AG04449 (cell line): ENCODE results near the gene RAB31.

Experiments used
- CTCF ChIA-PET: fragments of 350-600 bp; formaldehyde crosslinking; extraction: SDS; loops from one replicate; lab custom pipeline; 2021; ENCODE audit warnings: antibody characterized with exemption; lab: Yijun Ruan, JAX
- POLR2A ChIA-PET: fragments of 400-600, 350-600 bp; formaldehyde crosslinking; extraction: SDS; loops from one replicate; lab custom pipeline; 2020; ENCODE audit warnings: antibody characterized with exemption, inconsistent platforms; lab: Yijun Ruan, JAX
- DNase-seq: peaks from one replicate; pipeline ENCODE4 v3.0.0-alpha.2; 2010; ENCODE audit warnings: low read depth, low spot score
- H3K4me3 ChIP-seq: 2 replicates; pipeline ENCODE4 v1.5.1; 2011; ENCODE audit warnings: low read depth, mild to moderate bottlenecking, control low read depth, low read length
- CTCF ChIP-seq: IDR thresholded peaks from one replicate; pipeline ENCODE4 v1.5.1; 2011; ENCODE audit warnings: mild to moderate bottlenecking, moderate library complexity, low read length, control low read depth, inconsistent platforms; ENCODE audit not compliant: insufficient read depth; ENCODE audit errors: missing control alignments

Gene RAB31

DNA sequence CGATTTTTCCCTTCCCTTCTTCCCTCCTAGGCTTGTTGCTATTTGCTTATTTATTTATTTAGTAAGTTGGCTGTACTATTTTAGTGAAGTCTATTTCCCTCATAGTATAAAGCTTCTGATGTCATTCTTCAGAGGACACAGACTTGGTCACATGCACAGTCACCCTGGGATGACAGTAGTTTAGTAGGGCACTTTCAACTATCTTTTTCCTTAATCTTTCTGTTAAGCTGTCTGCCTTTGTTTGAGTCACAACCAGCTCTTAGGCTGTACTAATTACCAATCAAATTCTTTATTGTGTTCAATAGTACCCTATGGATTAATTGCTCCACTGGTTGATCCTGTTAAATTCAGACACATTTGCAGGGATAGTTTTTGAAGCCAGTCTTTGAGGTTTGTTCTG is 26.9 kb upstream of the RAB31 start:
- no peak for DNase-seq
- CTCF ChIA-PET, result interaction anchor here (0.6 to 4.9 kb wide), 3 partner anchors 61 to 270 kb away, joined by 3 to 59 read pairs (median 4); no protein-coding TSS in a partner anchor
- POLR2A ChIA-PET, result no interaction called here
- TF ChIP-seq CTCF, result no peak
- H3K4me3 ChIP-seq, result no peak overlapping the region

DNA sequence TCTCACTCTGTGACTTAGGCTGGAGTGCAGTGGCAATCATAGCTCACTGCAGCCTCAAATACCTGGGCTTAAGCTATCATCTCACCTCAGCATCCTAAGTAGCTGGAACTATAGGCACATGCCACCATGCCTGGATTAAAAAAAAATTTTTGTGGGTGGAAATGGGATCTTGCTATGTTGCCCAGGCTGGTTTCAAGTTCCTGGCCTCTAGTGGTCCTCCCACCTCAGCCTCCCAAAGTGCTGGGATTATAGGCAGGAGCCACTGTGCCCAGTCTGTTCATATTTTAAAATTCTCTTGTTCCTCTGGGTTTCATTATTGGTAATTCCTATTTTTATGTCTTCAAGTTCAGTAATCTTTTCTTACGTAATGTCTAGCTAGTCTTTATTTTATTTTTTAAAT is 25.5 kb upstream of the RAB31 start:
- H3K4me3 ChIP-seq, result no peak overlapping the region
- POLR2A ChIA-PET, result no interaction called here
- CTCF ChIA-PET, result interaction anchor here (0.7 to 4.9 kb wide), 11 partner anchors 8 to 839 kb away, joined by 3 to 59 read pairs (median 5); no protein-coding TSS in a partner anchor
- DNase-seq, result no peak
- TF ChIP-seq CTCF, result no peak

GRCh38 chr18:9683418-9684396 is 24.4 kb upstream of the RAB31 start:
- DNase-seq, result no peak
- ChIA-PET CTCF (interaction anchor here (0.7 to 4.9 kb wide), 38 partner anchors 8 to 838 kb away, joined by 3 to 59 read pairs (median 4); partner anchors contain the start of gene VAPA), POLR2A (no interaction called here)
- TF ChIP-seq CTCF, result peak; percentile 68
- no peak overlapping the region for H3K4me3 ChIP-seq

DNA sequence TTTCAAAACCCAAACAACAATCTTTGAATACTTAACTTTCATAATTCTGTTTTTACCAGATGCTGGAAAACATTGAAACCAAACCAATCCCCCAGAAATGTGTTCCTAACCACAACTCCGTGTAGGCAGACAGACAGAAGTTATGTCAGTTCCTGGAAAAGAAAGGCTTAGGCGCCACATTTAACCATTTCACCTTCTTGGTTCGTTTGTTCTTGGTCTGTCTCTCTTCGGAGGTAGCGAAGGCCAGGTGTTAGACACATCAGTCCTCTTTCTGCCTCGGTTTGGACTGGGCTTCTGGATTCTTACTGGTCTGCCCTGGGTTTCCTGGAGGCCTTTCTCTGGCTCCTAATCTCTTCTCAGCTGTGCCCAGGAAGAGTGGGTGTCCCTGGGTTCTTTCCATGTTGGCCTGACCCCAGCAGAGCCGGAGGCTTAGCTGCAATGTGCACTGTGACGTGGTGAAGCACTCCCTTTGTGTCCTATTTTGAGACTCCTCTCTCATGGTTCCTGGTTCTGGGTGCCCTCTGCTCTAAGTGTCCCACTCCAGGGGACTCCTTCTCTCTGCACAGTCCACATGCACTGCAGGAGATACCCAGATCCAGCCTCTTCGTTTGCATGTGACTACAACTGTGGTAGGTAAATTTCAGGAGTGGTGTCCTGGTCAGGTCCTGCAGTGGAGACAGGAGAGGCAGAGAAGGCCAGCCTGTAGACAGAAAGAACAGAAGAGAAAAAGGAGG is 23.1 kb upstream of the RAB31 start:
- H3K4me3 ChIP-seq, result no peak overlapping the region; the same call in 1 of the 2 replicates
- DNase-seq, result no peak
- POLR2A ChIA-PET, result interaction anchor here (0.9 kb wide), 1 partner anchor 230 kb away, joined by 4 read pairs; no protein-coding TSS in a partner anchor
- CTCF ChIA-PET, result interaction anchor here (0.7 to 4.9 kb wide), 21 partner anchors 9 to 286 kb away, joined by 3 to 59 read pairs (median 4); partner anchors contain the start of gene VAPA
- TF ChIP-seq CTCF, result no peak

DNA sequence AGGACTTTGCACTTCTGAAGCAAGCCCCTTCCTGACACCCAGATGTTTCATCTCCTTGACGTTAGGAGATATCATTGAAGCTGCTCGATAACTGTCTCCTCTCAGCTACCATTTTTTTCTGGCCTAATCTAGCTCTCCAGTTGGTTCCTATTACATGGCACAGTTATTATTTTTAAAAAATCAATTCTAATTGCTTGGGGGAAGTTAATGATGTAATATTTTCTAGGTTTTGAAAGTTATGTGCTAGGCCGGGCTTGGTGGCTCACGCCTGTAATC is 22.5 kb upstream of the RAB31 start:
- DNase-seq, result no peak
- POLR2A ChIA-PET, result interaction anchor here (0.9 kb wide), 1 partner anchor 230 kb away, joined by 4 read pairs; no protein-coding TSS in a partner anchor
- no peak for TF ChIP-seq CTCF
- CTCF ChIA-PET, result interaction anchor here (1.2 to 4.9 kb wide), 4 partner anchors 12 to 265 kb away, joined by 4 to 59 read pairs (median 8); no protein-coding TSS in a partner anchor
- H3K4me3 ChIP-seq, result no peak overlapping the region
